NCI-H2227 (cell line): ENCODE results near the gene ATP6V0C.
"Not testable (repeated sequence)": the region's sequence is repeated elsewhere in the genome, so short reads cannot be mapped to it uniquely, and the experiment has no call there.

Experiments used
- DNase-seq: peaks from one replicate; lab custom pipeline; 2025; ENCODE audit not compliant: unreplicated experiment; lab: John Stamatoyannopoulos, UW

The ATP6V0C gene

DNA sequence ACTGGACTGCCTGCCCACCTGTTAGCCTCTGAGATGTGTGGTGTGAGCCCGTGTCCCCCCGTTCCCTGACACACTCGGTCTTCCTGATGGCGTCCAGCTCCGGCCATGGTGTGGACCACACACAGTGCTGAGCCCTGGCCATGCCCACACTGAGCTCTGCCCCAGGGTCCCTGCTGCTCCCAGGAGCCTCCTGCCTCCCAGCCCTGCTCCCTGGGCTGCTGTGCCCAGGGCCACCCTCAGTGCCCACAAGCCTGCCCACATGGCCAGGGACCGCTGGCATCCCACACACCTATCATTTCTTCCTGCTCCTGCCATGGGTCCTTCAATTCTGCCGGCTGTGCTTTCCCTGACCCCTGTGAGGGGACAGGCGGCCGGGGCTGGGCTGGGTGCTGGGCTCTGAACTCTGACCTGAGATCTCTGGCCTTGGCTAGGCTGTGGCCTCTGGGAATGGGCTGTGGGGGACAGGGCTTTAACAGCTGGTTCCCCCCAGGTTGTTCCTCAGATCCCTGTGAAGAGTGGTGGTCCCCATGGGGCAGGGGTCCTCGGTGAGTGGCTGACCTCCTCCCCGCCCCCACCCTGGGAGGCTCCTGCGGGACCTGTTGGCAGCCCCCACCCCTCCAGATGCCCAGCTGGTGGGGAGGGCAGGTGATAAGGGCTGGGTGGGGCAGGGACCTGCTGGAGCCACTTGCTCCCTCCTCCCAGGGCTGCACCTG is 13.5 kb downstream of the ATP6V0C start:
- DNase-seq: no peak

DNA sequence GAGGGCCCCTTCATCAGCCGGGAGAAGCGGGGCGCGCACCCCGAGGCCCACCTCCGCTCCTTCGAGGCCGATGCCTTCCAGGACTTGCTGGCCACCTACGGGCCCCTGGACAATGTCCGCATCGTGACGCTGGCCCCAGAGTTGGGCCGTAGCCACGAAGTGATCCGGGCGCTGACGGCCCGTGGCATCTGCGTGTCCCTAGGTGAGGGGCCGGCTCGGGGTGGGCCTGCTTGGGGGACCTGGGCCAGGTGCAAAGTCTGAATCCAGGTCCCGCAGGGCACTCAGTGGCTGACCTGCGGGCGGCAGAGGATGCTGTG is 14.0 kb downstream of the ATP6V0C start:
- no peak for DNase-seq

DNA sequence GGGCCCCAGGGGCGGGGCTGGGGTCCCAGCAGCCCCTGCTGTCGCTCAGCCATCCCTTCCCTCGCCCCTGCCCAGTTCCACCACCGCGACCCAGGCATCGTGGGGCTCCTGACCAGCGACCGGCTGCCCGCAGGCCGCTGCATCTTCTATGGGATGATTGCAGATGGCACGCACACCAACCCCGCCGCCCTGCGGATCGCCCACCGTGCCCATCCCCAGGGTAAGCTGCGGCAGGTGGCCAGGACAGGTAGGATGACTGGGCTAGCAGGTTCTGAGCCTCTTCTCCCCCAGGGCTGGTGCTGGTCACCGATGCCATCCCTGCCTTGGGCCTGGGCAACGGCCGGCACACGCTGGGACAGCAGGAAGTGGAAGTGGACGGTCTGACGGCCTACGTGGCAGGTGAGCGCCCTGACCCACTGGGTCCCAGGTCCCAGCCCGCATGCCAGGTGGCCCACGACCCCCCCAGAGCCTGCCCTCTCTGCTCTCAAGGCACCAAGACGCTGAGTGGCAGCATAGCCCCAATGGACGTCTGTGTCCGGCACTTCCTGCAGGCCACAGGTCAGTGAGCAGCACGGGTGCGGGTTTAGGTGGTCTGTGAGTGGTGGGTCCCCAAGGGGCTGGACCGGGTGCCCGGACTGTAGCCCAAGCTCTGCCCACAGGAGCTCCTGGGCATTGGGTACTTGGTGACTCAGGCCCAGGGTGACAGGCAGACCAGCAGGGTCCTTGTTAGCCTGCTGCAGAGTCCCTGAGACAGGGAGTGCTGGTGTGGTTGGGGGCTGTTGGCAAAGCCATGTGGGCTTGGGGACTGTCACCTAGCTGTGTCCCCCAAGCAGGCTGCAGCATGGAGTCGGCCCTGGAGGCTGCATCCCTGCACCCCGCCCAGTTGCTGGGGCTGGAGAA is 14.7 kb downstream of the ATP6V0C start:
- no peak for DNase-seq

DNA sequence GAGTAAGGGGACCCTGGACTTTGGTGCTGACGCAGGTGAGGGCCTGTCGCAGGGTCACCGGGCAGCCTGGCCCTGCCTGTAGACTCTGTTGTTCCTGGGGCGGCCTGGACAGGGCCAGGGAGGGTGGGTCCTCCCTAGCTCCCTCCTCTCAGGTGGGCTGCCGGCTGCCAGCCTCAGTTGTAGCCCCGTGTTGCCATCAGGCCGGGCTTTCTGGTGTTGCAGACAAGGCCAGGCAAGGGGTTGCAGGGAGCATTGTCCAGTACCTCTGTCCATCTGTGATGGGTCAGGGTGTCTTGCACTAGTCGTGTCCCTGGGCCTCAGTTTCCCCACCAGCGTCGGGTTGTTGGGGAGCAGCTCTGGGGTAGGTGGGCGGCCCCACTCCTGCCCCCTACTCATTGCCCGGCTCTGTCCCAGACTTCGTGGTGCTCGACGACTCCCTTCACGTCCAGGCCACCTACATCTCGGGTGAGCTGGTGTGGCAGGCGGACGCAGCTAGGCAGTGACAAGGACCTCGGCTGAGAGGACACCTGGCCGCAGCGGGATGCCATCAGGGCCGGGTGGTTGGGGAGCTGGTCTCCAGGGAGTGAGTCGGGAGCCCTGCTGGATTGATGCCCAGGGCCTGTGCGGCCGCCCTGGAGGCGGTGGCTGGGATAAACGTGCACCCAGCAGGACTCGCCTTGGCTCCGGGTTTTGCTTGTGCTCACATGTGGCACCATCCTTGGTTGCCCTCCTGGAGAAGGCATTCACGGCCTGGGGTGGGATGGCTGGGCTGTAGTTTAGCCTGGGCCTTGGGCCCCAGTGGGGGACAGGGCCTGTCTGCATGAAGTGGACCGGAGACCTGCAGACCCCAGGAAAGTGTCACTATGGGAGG is 15.5 kb downstream of the ATP6V0C start:
- DNase-seq: no peak

DNA sequence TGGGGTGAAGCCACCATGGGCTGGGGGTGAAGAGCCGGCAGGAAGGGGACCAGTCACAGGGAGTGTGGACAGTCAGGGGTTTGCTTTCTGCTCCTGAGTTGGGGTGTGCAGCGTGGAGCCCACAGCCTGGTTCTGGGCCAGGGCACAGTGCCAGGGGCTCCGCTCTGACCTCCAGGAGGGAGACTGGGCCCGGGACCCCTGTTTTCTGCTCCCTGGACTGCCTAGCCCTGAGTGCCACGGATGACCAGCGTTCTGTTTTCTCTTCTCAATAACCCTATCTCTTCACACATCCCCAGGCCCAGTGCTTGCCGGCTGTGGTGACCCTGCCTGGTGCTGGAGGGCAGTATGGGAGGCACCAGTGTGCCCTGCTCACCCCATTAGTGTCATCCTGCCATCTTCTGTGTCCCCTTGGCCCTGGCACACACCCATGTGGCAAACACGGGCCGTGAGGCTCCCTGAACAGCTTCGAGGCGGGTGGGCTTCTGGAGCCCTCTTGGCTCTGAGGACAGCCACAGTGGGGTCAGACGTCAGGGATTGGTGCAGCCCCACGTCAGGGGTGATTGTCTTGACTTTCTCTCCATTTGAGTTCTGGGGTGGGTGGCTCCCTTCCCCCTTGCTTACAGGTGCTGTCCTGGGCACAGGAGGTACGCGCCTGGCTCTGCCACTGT is 16.3 kb downstream of the ATP6V0C start:
- DNase-seq: no peak

DNA sequence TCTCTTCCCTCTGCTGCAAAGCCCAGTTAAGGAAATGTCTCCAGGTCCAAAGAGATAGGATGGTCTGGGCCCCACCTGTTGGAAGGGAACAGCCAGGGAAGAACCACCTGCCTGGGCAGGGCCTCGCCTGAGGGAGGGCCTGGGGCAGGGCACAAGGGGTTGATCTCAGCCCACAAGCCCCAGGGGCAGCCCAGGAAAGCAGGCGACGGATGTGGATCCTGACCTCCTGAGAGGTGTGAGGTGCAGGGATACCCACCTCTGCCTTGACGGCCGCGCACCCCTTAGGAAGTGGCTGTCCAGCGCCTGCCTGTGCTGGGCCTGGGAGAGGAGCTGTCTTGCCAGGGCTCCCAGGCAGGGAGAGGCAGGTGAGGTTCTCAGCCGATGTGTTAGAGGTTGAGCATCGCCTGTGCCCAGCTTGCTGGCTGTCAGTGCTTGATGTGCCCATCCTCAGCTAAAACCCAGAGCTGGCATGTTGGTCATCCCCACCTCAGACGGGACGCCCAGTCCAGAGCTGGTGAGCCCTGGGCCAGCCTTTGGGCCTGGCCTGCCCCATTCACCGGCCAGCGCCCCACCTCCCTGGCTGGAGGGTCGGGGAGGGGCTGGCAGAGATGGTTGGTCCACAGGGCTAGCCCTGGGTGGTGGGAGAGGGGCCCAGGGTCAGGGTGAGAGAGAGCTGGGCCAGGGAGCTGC is 17.0 kb downstream of the ATP6V0C start:
- DNase-seq: no peak

DNA sequence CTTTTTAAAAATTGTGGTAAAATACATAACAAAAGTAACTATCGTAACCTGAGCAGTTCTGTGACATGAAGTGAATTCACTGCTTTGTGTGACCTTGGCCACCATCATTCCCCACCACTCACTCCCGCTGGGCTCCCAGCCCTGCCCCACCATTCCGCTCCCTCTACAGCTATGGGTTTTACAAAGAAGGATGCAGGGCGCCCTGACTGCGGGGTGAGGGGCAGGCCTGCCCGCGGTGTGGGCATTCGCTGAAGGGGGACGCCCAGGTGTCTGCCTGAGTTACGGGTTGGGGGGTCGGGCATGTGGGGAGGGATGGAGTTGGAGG is 17.6 kb downstream of the ATP6V0C start, which contains the start of gene CEMP1:
Gene CEMP1 (minus strand): TSS at position 38 of the 325 bp plus-strand sequence. CDS start 335 bp downstream, outside the sequence.
- DNase-seq: no peak

DNA sequence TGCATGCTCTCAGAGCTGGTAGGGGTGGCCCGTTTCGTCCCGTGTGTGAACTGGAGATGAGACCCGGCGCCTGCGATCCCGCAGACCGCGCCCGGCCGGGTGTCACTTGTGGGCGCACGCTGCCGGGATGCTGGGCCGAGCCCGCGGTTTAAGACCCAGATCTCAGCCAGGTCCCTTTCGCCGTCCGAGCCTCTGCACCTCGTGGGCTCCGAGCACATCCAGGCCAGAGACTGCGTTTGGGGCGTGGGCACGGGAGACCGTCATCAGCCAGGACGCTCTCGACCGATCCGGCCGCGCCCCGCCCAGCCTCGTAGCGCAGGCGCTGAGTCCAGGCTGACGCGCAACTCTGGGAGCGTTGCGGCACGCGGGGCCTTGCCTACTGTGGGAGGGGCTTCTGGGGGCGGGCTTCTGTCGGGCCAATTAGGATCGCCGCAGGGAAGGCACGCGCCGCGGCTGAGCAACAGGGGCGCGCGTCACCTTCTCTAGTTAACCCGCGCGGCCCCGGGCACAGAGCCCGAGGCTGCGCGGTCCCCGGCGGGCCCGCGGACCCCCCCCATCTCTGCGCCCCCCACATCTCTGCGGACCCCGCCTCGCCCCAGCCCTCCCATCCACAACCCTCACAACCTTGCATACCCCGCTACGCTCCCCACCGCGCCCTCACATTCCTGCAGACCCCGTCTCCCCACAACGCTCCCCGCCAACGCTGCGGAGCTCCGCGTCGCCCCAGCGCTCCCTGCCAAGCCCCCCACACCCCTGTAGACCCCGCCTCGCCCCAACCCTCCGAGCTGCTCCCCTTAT is 18.1 kb downstream of the ATP6V0C start:
- DNase-seq: peak; percentile 99

DNA sequence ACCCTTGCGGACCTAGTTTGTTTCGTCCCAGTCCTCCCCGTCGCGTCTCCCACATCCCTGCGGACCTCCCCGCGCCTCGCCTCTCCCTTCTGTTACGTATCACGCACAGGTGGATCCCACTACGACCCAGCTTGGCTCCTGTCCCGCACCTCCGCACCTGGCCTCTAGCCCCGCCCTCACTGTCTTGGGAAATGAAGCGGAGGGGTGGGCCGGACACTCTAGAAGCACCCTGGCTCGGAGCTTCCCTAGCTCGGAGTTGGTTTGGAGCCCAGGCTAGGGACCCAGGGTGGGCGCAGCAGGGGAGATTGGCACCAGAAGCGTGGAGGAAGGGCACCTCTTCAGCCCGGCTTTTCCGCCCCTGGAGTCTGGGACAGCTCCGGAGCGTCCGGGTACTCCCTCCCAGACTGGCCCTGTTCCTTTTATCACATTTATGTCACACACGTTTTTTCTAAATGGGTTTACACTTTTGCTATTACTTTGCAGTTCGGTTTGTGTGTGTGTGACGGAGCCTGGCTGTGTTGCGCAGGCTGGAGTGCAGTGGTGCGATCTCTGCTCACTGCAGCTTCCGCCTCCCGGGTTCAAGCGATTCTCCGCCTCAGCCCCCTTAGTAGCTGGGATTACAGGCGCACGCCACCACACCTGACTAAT is 18.9 kb downstream of the ATP6V0C start:
- DNase-seq: peak; percentile 70

DNA sequence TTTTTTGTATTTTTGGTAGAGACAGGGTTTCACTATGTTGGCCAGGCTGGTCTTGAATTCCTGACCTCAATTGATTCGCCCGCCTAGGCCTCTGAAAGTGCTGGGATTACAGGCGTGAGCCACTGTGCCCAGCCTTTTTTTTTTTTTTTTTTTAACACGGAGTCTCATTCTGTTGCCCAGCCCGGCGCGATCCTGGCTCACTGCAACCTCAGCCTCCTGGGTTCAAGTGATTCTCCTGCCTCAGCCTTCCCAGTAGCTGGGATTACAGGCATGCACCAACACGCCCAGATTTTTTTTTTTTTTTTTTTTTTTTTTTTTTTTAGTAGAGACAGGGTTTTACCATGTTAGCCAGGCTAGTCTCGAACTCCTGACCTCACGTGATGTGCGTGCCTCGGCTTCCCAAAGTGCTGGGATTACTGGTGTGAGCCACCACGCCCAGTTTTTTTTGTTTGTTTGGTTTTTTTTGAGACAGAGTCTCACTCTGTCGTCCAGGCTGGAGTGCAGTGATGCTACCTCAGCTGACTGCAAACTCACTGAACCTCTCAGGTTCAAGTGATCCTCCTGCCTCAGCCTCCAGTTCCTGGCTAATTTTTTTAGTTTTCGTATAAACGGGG is 19.5 kb downstream of the ATP6V0C start:
- not testable (repeated sequence) for DNase-seq

DNA sequence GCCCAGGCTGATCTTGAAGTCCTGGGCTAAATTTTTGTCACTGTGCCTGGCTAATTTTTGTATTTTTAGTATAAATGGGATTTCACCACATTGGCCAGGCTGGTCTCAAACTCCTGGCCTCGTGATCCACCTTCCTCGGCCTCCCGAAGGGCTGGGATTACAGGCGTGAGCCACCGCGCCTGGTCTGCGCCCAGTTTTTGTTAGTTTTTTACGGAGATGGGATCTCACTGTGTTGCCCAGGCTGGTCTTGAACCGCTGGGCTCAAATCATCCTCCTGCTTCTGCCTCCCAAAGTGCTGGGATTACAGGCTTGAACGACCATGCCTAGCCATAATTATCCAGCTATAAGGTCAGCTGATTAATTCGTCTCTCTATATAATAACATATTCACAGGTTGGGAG is 20.2 kb downstream of the ATP6V0C start:
- no peak for DNase-seq

DNA sequence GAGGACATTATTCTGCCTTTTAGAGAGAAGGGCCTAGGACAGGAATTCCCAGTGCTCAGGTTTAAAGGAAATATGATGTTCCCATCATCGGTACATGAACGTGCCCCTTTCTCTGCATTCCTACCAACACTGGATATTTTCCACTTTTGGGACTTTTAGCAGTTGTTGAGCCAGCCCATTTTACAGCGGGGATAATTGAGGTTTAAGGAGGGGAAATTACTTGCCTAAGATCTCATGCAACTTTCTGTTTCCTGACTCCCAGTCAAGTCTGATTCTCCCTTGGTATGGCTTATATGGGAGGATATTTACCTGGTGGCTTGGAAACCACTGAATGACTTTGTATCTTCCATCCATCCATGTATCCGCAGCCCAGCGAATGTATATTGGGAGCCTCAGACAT is 20.6 kb downstream of the ATP6V0C start:
- DNase-seq: not testable (repeated sequence)

DNA sequence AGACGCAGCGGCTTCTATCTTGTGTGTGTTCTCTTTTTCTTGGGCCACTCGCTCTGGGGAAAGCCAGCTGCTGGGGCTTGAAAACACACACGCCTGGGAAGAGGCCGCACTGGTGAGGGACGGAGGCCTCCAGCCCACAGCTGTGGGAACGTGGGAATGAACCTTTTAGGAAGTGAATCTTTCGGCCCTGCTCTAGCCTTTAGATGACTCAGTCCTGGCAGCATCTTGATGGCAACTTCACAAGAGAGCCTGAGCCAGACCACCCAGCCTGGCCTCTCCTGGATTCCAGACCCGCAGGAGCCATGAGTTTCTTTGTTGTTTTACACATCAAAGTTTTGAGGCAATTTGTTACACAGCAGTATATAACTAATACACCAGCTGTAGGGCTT is 21.9 kb downstream of the ATP6V0C start:
- no peak for DNase-seq

DNA sequence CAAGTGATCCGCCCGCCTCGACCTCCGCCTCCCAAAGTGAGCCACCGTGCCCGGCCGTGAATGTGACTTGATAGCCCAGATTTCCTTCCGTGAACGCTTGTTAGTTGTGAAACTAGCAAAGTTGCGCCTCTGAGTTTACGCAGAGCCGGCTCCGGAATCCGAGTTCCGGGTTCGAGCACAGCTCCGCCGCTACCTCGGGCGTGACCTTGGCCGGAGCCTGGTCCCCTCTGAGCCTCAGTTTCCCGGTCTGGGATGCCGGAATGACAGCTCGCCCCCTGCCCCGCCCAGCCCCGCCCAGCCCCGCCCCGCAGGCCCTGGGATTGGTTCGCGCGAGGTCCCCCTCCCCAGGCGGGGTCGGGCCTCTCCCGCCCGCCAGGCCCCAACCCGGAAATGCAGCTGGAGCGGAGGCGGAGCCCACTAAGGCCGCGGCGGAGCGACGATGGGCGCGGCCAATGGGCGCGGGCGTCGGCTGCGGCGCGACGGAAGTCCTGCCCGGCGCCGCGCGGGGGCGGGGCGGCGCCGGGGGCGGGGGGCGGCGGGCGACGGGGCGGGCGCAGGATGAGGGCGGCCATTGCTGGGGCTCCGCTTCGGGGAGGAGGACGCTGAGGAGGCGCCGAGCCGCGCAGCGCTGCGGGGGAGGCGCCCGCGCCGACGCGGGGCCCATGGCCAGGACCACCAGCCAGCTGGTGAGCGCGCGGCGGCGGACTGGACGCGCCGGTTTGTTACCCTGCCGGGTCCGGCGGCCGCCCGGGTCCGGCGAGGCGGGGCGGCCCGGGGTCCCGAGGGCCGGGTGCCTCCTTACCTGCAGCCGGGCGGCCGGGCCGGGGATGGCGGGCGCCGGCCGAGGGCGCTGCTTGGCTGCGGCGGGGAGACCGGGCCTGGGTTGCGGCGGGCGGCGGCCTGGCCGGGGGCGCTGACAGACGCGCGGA is 24.0 kb downstream of the ATP6V0C start, which contains the start of gene PDPK1:
Gene PDPK1 (plus strand): TSS at position 571 of the 929 bp plus-strand sequence. CDS start 92 bp downstream, at position 663.
- peak; percentile 98 for DNase-seq

DNA sequence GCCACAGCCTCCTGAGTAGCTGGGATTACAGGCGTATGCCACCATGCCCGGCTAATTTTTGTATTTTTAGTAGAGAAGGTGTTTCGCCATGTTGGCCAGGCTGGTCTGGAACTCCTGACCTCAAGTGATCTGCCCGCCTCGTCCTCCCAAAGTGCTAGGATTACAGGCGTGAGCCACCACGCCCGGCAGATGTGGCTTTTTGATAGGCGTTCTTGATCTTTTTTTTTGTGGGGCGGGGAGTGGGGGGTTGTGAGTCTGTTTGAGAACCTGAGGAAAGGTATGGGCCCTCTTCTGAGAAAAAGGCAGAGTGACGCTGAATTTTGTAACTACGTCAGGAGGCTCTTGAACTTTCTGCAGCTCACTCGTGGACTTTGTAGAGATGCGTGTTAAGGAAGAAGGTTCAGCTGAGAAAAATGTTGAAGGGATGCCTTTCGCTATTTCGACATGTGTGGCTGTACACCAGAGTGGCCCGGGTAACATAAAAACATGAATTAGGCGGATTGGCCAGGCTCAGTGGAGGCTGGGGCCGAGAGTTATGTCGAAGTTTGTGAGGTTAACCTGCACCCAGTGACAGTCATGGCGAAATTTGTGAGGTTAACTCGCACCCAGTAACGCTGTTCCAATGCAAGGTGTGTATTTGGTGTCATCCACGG is 25.6 kb downstream of the ATP6V0C start:
- DNase-seq: not testable (repeated sequence)

DNA sequence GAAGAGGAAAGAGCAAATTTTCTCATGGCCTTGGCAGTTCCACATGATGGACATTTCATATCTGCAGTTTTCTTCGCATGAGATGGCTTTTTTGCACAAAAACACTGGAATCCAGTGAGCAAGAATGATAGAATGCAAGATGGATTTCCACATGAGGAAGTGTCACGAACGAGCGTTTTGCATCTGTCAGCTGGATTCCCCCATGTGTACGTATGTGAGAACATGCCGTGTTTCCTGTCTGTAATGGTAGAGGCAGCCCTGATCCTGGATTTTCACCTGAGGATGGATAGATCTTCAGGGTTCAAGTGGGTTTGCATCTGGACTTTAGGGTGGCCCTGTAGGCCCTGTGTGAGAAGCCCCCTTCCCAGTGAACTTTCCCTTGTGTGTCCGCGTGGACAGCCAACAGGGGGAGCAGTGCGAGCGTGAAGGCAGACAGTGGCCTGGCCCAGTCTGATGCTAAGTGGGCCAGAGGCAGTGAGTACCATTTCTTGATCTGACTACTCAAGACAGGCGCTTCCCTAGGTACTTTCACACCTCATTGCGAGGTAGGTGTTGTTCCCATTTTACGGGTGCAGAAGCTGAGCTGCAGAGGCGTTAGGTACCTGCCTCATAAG is 26.2 kb downstream of the ATP6V0C start:
- peak; percentile 36 for DNase-seq
